OCI-LY1 (cell line): Measurements from ENCODE around the gene FDX2.

ENCODE experiments used
- H2AFZ ChIP-seq: fragments of 200-600 bp; sonication (generic), shearing (Covaris generic); 2 replicates; pipeline ENCODE4 v1.6.0; 2014; ENCODE audit warnings: antibody characterized with exemption, mild to moderate bottlenecking, low read length
- H3F3A ChIP-seq: fragments of 200-600 bp; sonication (generic), shearing (Covaris generic); 2 replicates; pipeline ENCODE4 v1.6.0; 2014; ENCODE audit warnings: mild to moderate bottlenecking, antibody characterized with exemption, low read length, moderate library complexity; ENCODE audit not compliant: insufficient read depth
- H3K27ac ChIP-seq: fragments of 200-600 bp; sonication (generic); 2 replicates; pipeline ENCODE4 v1.5.1; 2014; ENCODE audit warnings: low read length, mixed run types, mild to moderate bottlenecking, low read depth; ENCODE audit not compliant: poor library complexity, severe bottlenecking
- H3K27me3 ChIP-seq: fragments of 200-600 bp; sonication (generic); 2 replicates; pipeline ENCODE4 v1.6.0; 2014; ENCODE audit warnings: antibody characterized with exemption, mild to moderate bottlenecking, low read length, moderate library complexity; ENCODE audit not compliant: insufficient read depth
- H3K36me3 ChIP-seq: fragments of 200-600 bp; sonication (generic); 2 replicates; pipeline ENCODE4 v1.6.1; 2014; ENCODE audit warnings: mild to moderate bottlenecking, antibody characterized with exemption, low read length, moderate library complexity, mixed read lengths; ENCODE audit not compliant: insufficient read depth
- H3K4me1 ChIP-seq: fragments of 200-600 bp; sonication (generic); 2 replicates; pipeline ENCODE4 v1.5.1; 2014; ENCODE audit warnings: mild to moderate bottlenecking, low read length, moderate library complexity; ENCODE audit not compliant: insufficient read depth, severe bottlenecking
- H3K4me2 ChIP-seq: fragments of 200-600 bp; sonication (generic), shearing (Covaris generic); 2 replicates; pipeline ENCODE4 v1.6.1; 2014; ENCODE audit warnings: low read length
- H3K4me3 ChIP-seq: fragments of 200-600 bp; sonication (generic); 2 replicates; pipeline ENCODE4 v1.5.1; 2014; ENCODE audit warnings: low read length, low read depth, mild to moderate bottlenecking, mixed read lengths; ENCODE audit not compliant: poor library complexity, severe bottlenecking
- H3K79me2 ChIP-seq: fragments of 200-600 bp; shearing (Covaris generic); 2 replicates; pipeline ENCODE4 v1.6.1; 2016; ENCODE audit warnings: mixed run types, low read length, mixed read lengths; ENCODE audit not compliant: insufficient read depth
- H3K9ac ChIP-seq: fragments of 200-600 bp; sonication (generic), shearing (Covaris generic); 2 replicates; pipeline ENCODE4 v1.6.1; 2014; ENCODE audit warnings: mild to moderate bottlenecking, low read length, mixed read lengths
- H3K9me2 ChIP-seq: fragments of 200-600 bp; sonication (generic), shearing (Covaris generic); 2 replicates; pipeline ENCODE4 v1.6.1; 2014; ENCODE audit warnings: low read depth, mild to moderate bottlenecking, low read length, mixed read lengths
- H3K9me3 ChIP-seq: fragments of 200-600 bp; shearing (Covaris generic); 2 replicates; pipeline ENCODE4 v1.6.1; 2014; ENCODE audit warnings: low read length, mixed read lengths
- H4K20me1 ChIP-seq: fragments of 200-600 bp; sonication (generic), shearing (Covaris generic); 2 replicates; pipeline ENCODE4 v1.6.0; 2016; ENCODE audit warnings: mild to moderate bottlenecking, low read length; ENCODE audit not compliant: insufficient read depth
- CTCF ChIP-seq: fragments of 200-600 bp; sonication (generic), shearing (Covaris generic); IDR thresholded peaks from 2 replicates; pipeline ENCODE4 v1.5.1; 2017; ENCODE audit warnings: mild to moderate bottlenecking, antibody characterized with exemption, low read length, moderate library complexity, mixed read lengths
- EZH2 ChIP-seq: fragments of 200-600 bp; sonication (generic), shearing (Covaris generic); IDR thresholded peaks from 2 replicates; pipeline ENCODE4 v1.8.0; 2017; ENCODE audit warnings: borderline replicate concordance, mixed run types, mild to moderate bottlenecking, antibody characterized with exemption, low read length, moderate library complexity, mixed read lengths

The FDX2 gene

GRCh38 chr19:10315335-10316214 lies at the start of gene FDX2:
FDX2 (minus strand) TSS chr19:10316015; CDS start chr19:10315996, 19 bp downstream.
- Histone ChIP-seq H3K36me3 (peaks cover 46% of the 10 kb centered on the region), H3K79me2 (no peaks in the 10 kb centered on the region), H2AFZ (0 out of 2 replicates have a peak within 1 kb of the TSS, but pooled peaks have one; percentile 6), H4K20me1 (no peaks in the 10 kb centered on the region), H3K4me2 (peak within 1 kb of the TSS; percentile 78), H3F3A (no peaks in the 10 kb centered on the region), H3K9me2 (no peaks in the 10 kb centered on the region), H3K9me3 (no peaks in the 10 kb centered on the region), H3K27me3 (no peaks in the 10 kb centered on the region), H3K4me1 (peaks cover 16% of the 10 kb centered on the region), H3K4me3 (peak within 1 kb of the TSS; percentile 73), H3K9ac (peak within 1 kb of the TSS; percentile 72), H3K27ac (no peak within 1 kb of the TSS)
- TF ChIP-seq CTCF (no peak), EZH2 (no peak)

- Histone ChIP-seq H4K20me1 (no peaks in the 10 kb centered on the region), H3K36me3 (peaks cover 91% of the 10 kb centered on the region)
These were observed 49.7 kb upstream of the FDX2 start for GRCh38 chr19:10365518-10365917.

GRCh38 chr19:10364644-10365043 lies 48.8 kb upstream of the FDX2 start:
- no peaks in the 10 kb centered on the region for H3K79me2 ChIP-seq
- no peaks in the 10 kb centered on the region for H3K9me3 ChIP-seq
- TF ChIP-seq CTCF (no peak), EZH2 (no peak)
- no peaks in the 10 kb centered on the region for H3K27me3 ChIP-seq
- H3K9me2 ChIP-seq = no peaks in the 10 kb centered on the region
- H3K36me3 ChIP-seq = peaks cover 84% of the 10 kb centered on the region
- H3K4me1 ChIP-seq = no peaks in the 10 kb centered on the region
- no peaks in the 10 kb centered on the region for H4K20me1 ChIP-seq
- H3K4me3 ChIP-seq = no peak overlapping the region
- no peaks in the 10 kb centered on the region for H3F3A ChIP-seq
- no peak overlapping the region for H3K9ac ChIP-seq
- H3K4me2 ChIP-seq = no peak overlapping the region
- H2AFZ ChIP-seq = no peak overlapping the region
- H3K27ac ChIP-seq = no peak overlapping the region

More at GRCh38 chr19:10365518-10365917, 49.7 kb upstream of the FDX2 start:
- no peaks in the 10 kb centered on the region for H3K27me3 ChIP-seq
- H3K9me3 ChIP-seq = no peaks in the 10 kb centered on the region
- H3F3A ChIP-seq = no peaks in the 10 kb centered on the region
- H3K79me2 ChIP-seq = no peaks in the 10 kb centered on the region
- H3K4me1 ChIP-seq = no peaks in the 10 kb centered on the region
- no peak overlapping the region for H3K4me2 ChIP-seq
- TF ChIP-seq EZH2 = no peak
- no peak for TF ChIP-seq CTCF
- H3K9me2 ChIP-seq = no peaks in the 10 kb centered on the region
- H2AFZ ChIP-seq = no peak overlapping the region
- no peak overlapping the region for H3K4me3 ChIP-seq
- no peak overlapping the region for H3K27ac ChIP-seq
- no peak overlapping the region for H3K9ac ChIP-seq
